Measurements from ENCODE around the gene TAOK2.

DNA sequence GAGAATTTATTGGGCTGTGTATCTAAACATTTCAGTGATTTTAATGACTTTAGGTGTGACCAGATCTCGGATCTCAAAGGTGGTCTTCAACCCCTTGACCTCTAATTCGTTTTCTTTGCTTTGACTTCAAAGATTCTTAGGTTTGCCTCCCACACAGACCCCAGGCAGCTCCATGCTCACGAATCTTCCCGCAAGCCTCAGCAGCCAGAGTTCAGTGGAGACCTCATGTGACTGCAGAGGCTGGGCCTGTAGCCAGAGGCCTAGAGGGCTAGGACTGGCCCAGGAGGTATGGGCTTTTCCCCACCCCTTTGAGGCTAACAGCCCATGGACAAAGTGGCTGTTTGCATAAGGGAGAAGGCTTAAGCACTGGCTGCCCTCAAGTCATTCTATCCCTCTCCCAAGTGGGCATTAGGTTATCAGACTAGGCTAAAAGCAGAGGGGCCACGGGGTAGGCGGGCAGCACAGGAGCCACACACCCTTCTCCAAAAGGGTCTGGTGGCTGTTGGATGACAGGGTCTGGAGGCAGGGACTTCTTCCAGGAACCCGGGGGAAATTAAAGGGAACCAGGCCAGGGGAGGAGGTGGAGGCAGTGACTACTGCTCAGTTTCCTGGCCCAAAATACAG lies 18.8 kb downstream of the TAOK2 start:
- TF ChIP-seq, protein P1, sequence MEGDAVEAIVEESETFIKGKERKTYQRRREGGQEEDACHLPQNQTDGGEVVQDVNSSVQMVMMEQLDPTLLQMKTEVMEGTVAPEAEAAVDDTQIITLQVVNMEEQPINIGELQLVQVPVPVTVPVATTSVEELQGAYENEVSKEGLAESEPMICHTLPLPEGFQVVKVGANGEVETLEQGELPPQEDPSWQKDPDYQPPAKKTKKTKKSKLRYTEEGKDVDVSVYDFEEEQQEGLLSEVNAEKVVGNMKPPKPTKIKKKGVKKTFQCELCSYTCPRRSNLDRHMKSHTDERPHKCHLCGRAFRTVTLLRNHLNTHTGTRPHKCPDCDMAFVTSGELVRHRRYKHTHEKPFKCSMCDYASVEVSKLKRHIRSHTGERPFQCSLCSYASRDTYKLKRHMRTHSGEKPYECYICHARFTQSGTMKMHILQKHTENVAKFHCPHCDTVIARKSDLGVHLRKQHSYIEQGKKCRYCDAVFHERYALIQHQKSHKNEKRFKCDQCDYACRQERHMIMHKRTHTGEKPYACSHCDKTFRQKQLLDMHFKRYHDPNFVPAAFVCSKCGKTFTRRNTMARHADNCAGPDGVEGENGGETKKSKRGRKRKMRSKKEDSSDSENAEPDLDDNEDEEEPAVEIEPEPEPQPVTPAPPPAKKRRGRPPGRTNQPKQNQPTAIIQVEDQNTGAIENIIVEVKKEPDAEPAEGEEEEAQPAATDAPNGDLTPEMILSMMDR (IDR thresholded peaks at IDR 0.05) = no peak
- no peak for TF ChIP-seq POLR2A (IDR thresholded peaks at IDR 0.05)

Measured in Peyer's patch (tissue), 4 donors.